Neural progenitor cell (in vitro differentiated cells): Measurements from ENCODE around the gene CNGA1. TPM values are rescaled to one million over a fixed set of nuclear protein-coding genes. Genes with fewer than 3 reads are reported as not detected.
A peak's percentile ranks its signal among the peaks of the same experiment; 100 is the strongest.
"Not testable (repeated sequence)": the region's sequence is repeated elsewhere in the genome, so short reads cannot be mapped to it uniquely, and the experiment has no call there.

ENCODE experiments used
- DNase-seq: peaks from one replicate; pipeline ENCODE4 v3.0.0-alpha.2; 2016; ENCODE audit warnings: low spot score
- H2AFZ ChIP-seq: fragments of 200-600 bp; sonication (generic); replicated peaks from 2 replicates; pipeline ENCODE4 v1.6.1; 2016; ENCODE audit warnings: antibody characterized with exemption
- H3F3A ChIP-seq: fragments of 200-600 bp; sonication (generic); 2 replicates; pipeline ENCODE4 v1.6.1; 2016; ENCODE audit warnings: antibody characterized with exemption, low read depth
- H3K27ac ChIP-seq: fragments of 200-600 bp; sonication (generic); 2 replicates; pipeline ENCODE4 v1.5.1; 2016; ENCODE audit warnings: mild to moderate bottlenecking
- H3K27me3 ChIP-seq: fragments of 200-600 bp; sonication (generic); 2 replicates; pipeline ENCODE4 v1.6.1; 2016; ENCODE audit warnings: mild to moderate bottlenecking, moderate library complexity
- H3K36me3 ChIP-seq: fragments of 200-600 bp; sonication (generic); 2 replicates; pipeline ENCODE4 v1.5.1; 2016
- H3K4me1 ChIP-seq: fragments of 200-600 bp; sonication (generic); 2 replicates; pipeline ENCODE4 v1.6.1; 2016; ENCODE audit warnings: mixed run types
- H3K4me2 ChIP-seq: fragments of 200-600 bp; sonication (generic); 2 replicates; pipeline ENCODE4 v1.6.1; 2016
- H3K4me3 ChIP-seq: fragments of 200-600 bp; sonication (generic); 2 replicates; pipeline ENCODE4 v1.5.1; 2016
- H3K79me2 ChIP-seq: fragments of 200-600 bp; sonication (generic); 2 replicates; pipeline ENCODE4 v1.6.1; 2016; ENCODE audit warnings: low read depth
- H3K9ac ChIP-seq: fragments of 200-600 bp; sonication (generic); 2 replicates; pipeline ENCODE4 v1.6.1; 2016
- H3K9me3 ChIP-seq: fragments of 200-600 bp; sonication (generic); 2 replicates; pipeline ENCODE4 v1.5.1; 2016; ENCODE audit warnings: low read depth
- H4K20me1 ChIP-seq: fragments of 200-600 bp; sonication (generic); 2 replicates; pipeline ENCODE4 v1.6.1; 2016; ENCODE audit warnings: low read depth
- H3K27ac Mint-ChIP-seq: 3 replicates; pipeline ENCODE4 v1.8.0; 2021; ENCODE audit warnings: mixed read lengths
- H3K27me3 Mint-ChIP-seq: 2 replicates; pipeline ENCODE4 v1.8.0; 2022; ENCODE audit warnings: low read depth, mild to moderate bottlenecking, inconsistent platforms, moderate library complexity, mixed read lengths; ENCODE audit not compliant: insufficient read depth
- H3K36me3 Mint-ChIP-seq: 3 replicates; pipeline ENCODE4 v1.8.0; 2021; ENCODE audit warnings: mixed read lengths
- H3K4me1 Mint-ChIP-seq: 3 replicates; pipeline ENCODE4 v1.8.0; 2021; ENCODE audit warnings: mixed read lengths
- H3K4me3 Mint-ChIP-seq: 3 replicates; pipeline ENCODE4 v1.8.0; 2021; ENCODE audit warnings: mild to moderate bottlenecking, moderate library complexity, mixed read lengths
- H3K9me3 Mint-ChIP-seq: 3 replicates; pipeline ENCODE4 v1.8.0; 2020; ENCODE audit warnings: mixed read lengths
- CTCF ChIP-seq: fragments of 200-600 bp; sonication (generic); IDR thresholded peaks from 2 replicates; pipeline ENCODE4 v1.5.1; 2017; ENCODE audit warnings: antibody characterized with exemption, mild to moderate bottlenecking
- EZH2 ChIP-seq: fragments of 200-600 bp; sonication (generic); IDR thresholded peaks from 2 replicates; pipeline ENCODE4 v1.6.1; 2017; ENCODE audit warnings: antibody characterized with exemption, mild to moderate bottlenecking, moderate library complexity
- EZH2phosphoT487 ChIP-seq: fragments of 200-600 bp; sonication (generic); IDR thresholded peaks from 2 replicates; pipeline ENCODE4 v1.6.1; 2017; ENCODE audit warnings: antibody characterized with exemption
- total RNA-seq: library from RNA; depleted of rRNA; stranded (reverse); fragments of >200 nt; gene quantifications from 2 replicates; pipeline ENCODE4 v1.2.3, GENCODE V29; 2015; ENCODE audit warnings: low replicate concordance

Gene CNGA1
- total RNA-seq, 1 donor from 2014 or later: 0.37 TPM

- H3K27me3 Mint-ChIP-seq, H3K9me3 ChIP-seq, H4K20me1 ChIP-seq, H3K36me3 Mint-ChIP-seq, H3K4me3 ChIP-seq, DNase-seq, H3K4me3 Mint-ChIP-seq, H3K36me3 ChIP-seq, H3K4me1 ChIP-seq, H3K27me3 ChIP-seq, H2AFZ ChIP-seq, H3K27ac ChIP-seq, H3F3A ChIP-seq, H3K4me2 ChIP-seq, H3K27ac Mint-ChIP-seq, H3K9ac ChIP-seq: not testable (repeated sequence)
- H3K9me3 Mint-ChIP-seq: peaks cover 14% of the 10 kb centered on the region
- peaks cover 12% of the 10 kb centered on the region for H3K4me1 Mint-ChIP-seq
- peaks cover 18% of the 10 kb centered on the region for H3K79me2 ChIP-seq
Measured at GRCh38 chr4:47917163-47917562, 99.3 kb downstream of the CNGA1 start.

GRCh38 chr4:47915378-47915777 lies 101.1 kb downstream of the CNGA1 start:
- peaks cover 14% of the 10 kb centered on the region for H3K9me3 Mint-ChIP-seq

DNA sequence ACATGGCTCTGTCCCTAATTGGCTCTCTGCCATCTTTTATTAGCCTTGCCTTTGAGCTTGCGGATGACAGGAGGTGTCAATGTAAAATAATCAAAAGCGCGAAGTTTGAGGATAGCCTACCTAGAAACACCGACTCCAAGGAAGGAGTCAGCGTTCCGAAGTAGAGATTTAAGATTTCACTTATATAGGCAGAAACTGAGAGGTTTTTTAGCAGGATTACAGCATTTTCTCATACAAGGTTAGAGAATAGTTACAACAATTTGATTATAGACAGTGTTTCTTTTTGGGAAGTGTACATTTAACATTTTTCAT lies 101.6 kb downstream of the CNGA1 start:
- Histone ChIP-seq H3K4me3 (peak overlapping the region; percentile 86), H3K4me2 (peak overlapping the region; percentile 91), H3K4me1 (peaks cover 9% of the 10 kb centered on the region), H3K9me3 (no peaks in the 10 kb centered on the region), H3K9ac (no peak overlapping the region), H3K36me3 (peaks cover 4% of the 10 kb centered on the region), H2AFZ (peak overlapping the region; percentile 95), H3F3A (no peaks in the 10 kb centered on the region), H3K79me2 (peaks cover 41% of the 10 kb centered on the region), H4K20me1 (no peaks in the 10 kb centered on the region), H3K27ac (no peak overlapping the region), H3K27me3 (peaks cover 6% of the 10 kb centered on the region)
- Mint-ChIP-seq H3K36me3 (peaks cover 21% of the 10 kb centered on the region), H3K4me3 (peak overlapping the region; percentile 93), H3K9me3 (peaks cover 14% of the 10 kb centered on the region), H3K27me3 (no peaks in the 10 kb centered on the region), H3K27ac (peak overlapping the region; percentile 22), H3K4me1 (peaks cover 16% of the 10 kb centered on the region)
- TF ChIP-seq CTCF (no peak), EZH2phosphoT487 (no peak), EZH2 (no peak)
- DNase-seq: no peak

More at GRCh38 chr4:47915378-47915777, 101.1 kb downstream of the CNGA1 start:
- no peaks in the 10 kb centered on the region for H3K27me3 Mint-ChIP-seq
- no peak for DNase-seq
- Histone ChIP-seq H3K9me3 (no peaks in the 10 kb centered on the region), H3K4me1 (peaks cover 9% of the 10 kb centered on the region), H4K20me1 (no peaks in the 10 kb centered on the region), H3F3A (no peaks in the 10 kb centered on the region), H3K4me2 (peak overlapping the region; percentile 91), H3K9ac (no peak overlapping the region), H2AFZ (peak overlapping the region; percentile 95), H3K4me3 (peak overlapping the region; percentile 86), H3K79me2 (peaks cover 36% of the 10 kb centered on the region), H3K27me3 (peaks cover 6% of the 10 kb centered on the region), H3K36me3 (peaks cover 4% of the 10 kb centered on the region), H3K27ac (no peak overlapping the region)
- no peak overlapping the region for H3K27ac Mint-ChIP-seq
- no peak for TF ChIP-seq EZH2phosphoT487
- peaks cover 18% of the 10 kb centered on the region for H3K36me3 Mint-ChIP-seq
- peaks cover 16% of the 10 kb centered on the region for H3K4me1 Mint-ChIP-seq
- peak overlapping the region; percentile 93 for H3K4me3 Mint-ChIP-seq

DNA sequence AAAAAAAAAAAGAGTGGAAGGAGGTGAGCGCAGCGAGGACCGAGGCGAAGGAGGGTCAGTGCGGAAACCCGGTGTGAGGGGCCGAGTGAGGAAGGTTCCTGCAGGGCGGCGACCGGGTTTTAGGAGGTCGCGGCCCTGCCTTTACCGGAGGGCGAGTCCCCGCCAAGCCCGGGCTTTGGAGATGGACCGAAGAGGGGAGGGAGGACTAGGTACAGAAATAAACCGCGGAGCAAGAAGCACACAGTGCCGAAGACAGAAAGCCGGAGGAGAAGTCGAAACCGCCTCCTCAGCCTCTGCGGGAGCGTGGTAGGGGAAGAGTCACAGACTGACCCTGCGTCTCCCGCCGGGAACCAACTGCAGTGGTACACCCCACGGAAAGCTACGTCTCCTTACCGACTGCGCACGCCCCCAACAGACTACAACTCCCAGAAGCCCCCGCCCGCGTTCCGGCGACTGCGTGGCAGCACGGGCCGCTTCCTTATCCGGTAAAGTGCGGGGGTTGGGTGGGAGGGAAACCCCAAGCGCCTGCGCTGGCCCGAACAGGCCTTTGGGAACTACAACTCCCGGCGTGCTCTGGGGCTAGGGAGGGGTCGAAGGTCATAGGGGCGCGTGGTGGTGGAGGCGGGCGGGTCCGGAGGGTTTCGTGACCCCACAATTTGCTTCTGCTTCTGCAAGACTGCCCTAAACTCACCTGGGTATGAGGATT lies 102.1 kb downstream of the CNGA1 start, which contains the start of gene NFXL1:
Gene NFXL1, minus strand, starts transcription at position 364 of the 706 bp plus-strand sequence. CDS start 380 bp downstream, outside the sequence.
- peaks cover 21% of the 10 kb centered on the region for H3K36me3 Mint-ChIP-seq
- Histone ChIP-seq H3K36me3 (peaks cover 4% of the 10 kb centered on the region), H3K27ac (no peak within 1 kb of the TSS), H3K4me2 (peak within 1 kb of the TSS; percentile 91), H3K9ac (peak within 1 kb of the TSS; percentile 31), H3K4me1 (peaks cover 9% of the 10 kb centered on the region), H2AFZ (peak within 1 kb of the TSS; percentile 95), H4K20me1 (no peaks in the 10 kb centered on the region), H3K4me3 (peak within 1 kb of the TSS; percentile 86), H3K27me3 (peaks cover 6% of the 10 kb centered on the region), H3K79me2 (peaks cover 46% of the 10 kb centered on the region), H3K9me3 (no peaks in the 10 kb centered on the region), H3F3A (no peaks in the 10 kb centered on the region)
- no peaks in the 10 kb centered on the region for H3K27me3 Mint-ChIP-seq
- peak; percentile 98 for DNase-seq
- H3K27ac Mint-ChIP-seq: peak within 1 kb of the TSS; percentile 60
- peak within 1 kb of the TSS; percentile 93 for H3K4me3 Mint-ChIP-seq
- peaks cover 14% of the 10 kb centered on the region for H3K9me3 Mint-ChIP-seq
- no peak for TF ChIP-seq EZH2phosphoT487
- TF ChIP-seq EZH2: no peak
- TF ChIP-seq CTCF: no peak
- peaks cover 16% of the 10 kb centered on the region for H3K4me1 Mint-ChIP-seq
